H1 (cell line): Measurements from ENCODE around the gene F5. TPM values are rescaled to one million over a fixed set of nuclear protein-coding genes. Genes with fewer than 3 reads are reported as not detected.
A peak's percentile ranks its signal among the peaks of the same experiment; 100 is the strongest.

Source experiments
- CTCF ChIA-PET: fragments of 300-600 bp; sonication (Branson Sonifier 250); formaldehyde crosslinking; loops from one replicate; lab custom pipeline; 2021; ENCODE audit not compliant: partially characterized antibody; lab: Charles Lee
- POLR2A ChIA-PET: fragments of 300-600 bp; sonication (Branson Sonifier 250); formaldehyde crosslinking; loops from one replicate; lab custom pipeline; 2021; ENCODE audit warnings: inconsistent platforms; ENCODE audit not compliant: partially characterized antibody; lab: Charles Lee
- DNase-seq, 2 experiments: peaks; one replicate each; pipeline versions ENCODE4 v3.0.0 to v3.0.0-alpha.2; 2010 to 2022; ENCODE audit warnings: low spot score in 2 of 2, low read depth in 1 of 2, mixed read lengths in 1 of 2
- FAIRE-seq: peaks from 2 replicates; lab custom pipeline; 2011; peaks lifted over from hg19 to GRCh38; lab: Jason Lieb, UNC
- H2AFZ ChIP-seq: 2 replicates; pipeline ENCODE4 v1.8.1; 2012; ENCODE audit warnings: low read length, inconsistent platforms
- H2AK5ac ChIP-seq: 2 replicates; pipeline ENCODE4 v1.6.1; 2013; ENCODE audit warnings: low read depth, low read length
- H2BK120ac ChIP-seq: replicated peaks from 2 replicates; pipeline ENCODE3; 2013; ENCODE audit warnings: low read depth, low read length, inconsistent platforms
- H2BK12ac ChIP-seq: 2 replicates; pipeline ENCODE4 v1.6.1; 2013; ENCODE audit warnings: low read depth, low read length
- H2BK15ac ChIP-seq: 2 replicates; pipeline ENCODE4 v1.6.1; 2013; ENCODE audit warnings: low read length
- H2BK20ac ChIP-seq: 2 replicates; pipeline ENCODE4 v1.6.1; 2013; ENCODE audit warnings: low read length
- H2BK5ac ChIP-seq: 2 replicates; pipeline ENCODE4 v1.6.1; 2013; ENCODE audit warnings: low read depth, low read length
- H3K14ac ChIP-seq: 2 replicates; pipeline ENCODE4 v1.6.1; 2013; ENCODE audit warnings: inconsistent platforms; ENCODE audit not compliant: insufficient read length
- H3K18ac ChIP-seq: 2 replicates; pipeline ENCODE4 v1.6.1; 2013; ENCODE audit warnings: low read length; ENCODE audit errors: extremely low read depth
- H3K23ac ChIP-seq: 2 replicates; pipeline ENCODE4 v1.6.1; 2013; ENCODE audit warnings: inconsistent platforms; ENCODE audit not compliant: insufficient read length
- H3K23me2 ChIP-seq: 2 replicates; pipeline ENCODE4 v1.6.1; 2013; ENCODE audit warnings: low read depth, low read length
- H3K27ac ChIP-seq: 2 replicates; pipeline ENCODE4 v1.6.1; 2011; ENCODE audit warnings: low read depth, low read length, inconsistent platforms
- H3K27me3 ChIP-seq, 4 experiments: replicated peaks in 1 of 4; 1 replicate in 1 of 4; 2 replicates in 3 of 4; pipeline versions ENCODE4 v1.6.1 to v1.8.1; 2011 to 2013; ENCODE audit warnings: low read length in 3 of 4, mild to moderate bottlenecking in 3 of 4, inconsistent platforms in 2 of 4, mixed read lengths in 2 of 4, moderate library complexity in 1 of 4; ENCODE audit not compliant: control insufficient read depth in 3 of 4, insufficient read depth in 3 of 4; ENCODE audit errors: extremely low read depth in 1 of 4
- H3K36me3 ChIP-seq, 4 experiments: 2 replicates each; pipeline versions ENCODE4 v1.6.1 to v1.8.1; 2011 to 2013; ENCODE audit warnings: mild to moderate bottlenecking in 4 of 4, low read length in 3 of 4, moderate library complexity in 2 of 4, control low read depth in 1 of 4, inconsistent platforms in 1 of 4; ENCODE audit not compliant: insufficient read depth in 4 of 4, control insufficient read depth in 2 of 4
- H3K4ac ChIP-seq: replicated peaks from 2 replicates; pipeline ENCODE3; 2013; ENCODE audit warnings: low read length, low read depth, mixed read lengths, inconsistent platforms; ENCODE audit not compliant: insufficient read length
- H3K4me1 ChIP-seq, 4 experiments: replicated peaks in 1 of 4; 1 replicate in 1 of 4; 2 replicates in 3 of 4; pipeline versions ENCODE4 v1.6.1 to v1.8.1; 2011 to 2013; ENCODE audit warnings: low read length in 3 of 4, inconsistent platforms in 2 of 4, mixed read lengths in 1 of 4; ENCODE audit not compliant: insufficient read depth in 4 of 4, control insufficient read depth in 3 of 4
- H3K4me2 ChIP-seq, 2 experiments: 2 replicates each; pipeline versions ENCODE4 v1.6.1 to v1.8.1; 2011 to 2013; ENCODE audit warnings: low read depth in 2 of 2, low read length in 2 of 2, control low read depth in 1 of 2, inconsistent platforms in 1 of 2, mild to moderate bottlenecking in 1 of 2; ENCODE audit not compliant: insufficient read depth in 1 of 2
- H3K4me3 ChIP-seq, 4 experiments: fragments of 200-600, 300-600 bp in 1 of 4; sonication (generic), shearing (Covaris generic), sonication (Bioruptor Twin) in 1 of 4; 2 replicates each; pipeline versions ENCODE4 v1.5.1 to v1.8.1; 2011 to 2016; ENCODE audit warnings: low read length in 4 of 4, low read depth in 3 of 4, control low read depth in 2 of 4, inconsistent platforms in 2 of 4, mild to moderate bottlenecking in 2 of 4, mixed read lengths in 1 of 4, moderate library complexity in 1 of 4; ENCODE audit not compliant: insufficient read depth in 2 of 4; ENCODE audit errors: extremely low read depth in 1 of 4
- H3K56ac ChIP-seq: replicated peaks from 2 replicates; pipeline ENCODE3; 2013; ENCODE audit warnings: low read depth, mild to moderate bottlenecking, mixed read lengths, low read length, inconsistent platforms; ENCODE audit not compliant: insufficient read length
- H3K79me1 ChIP-seq: 2 replicates; pipeline ENCODE4 v1.6.1; 2013; ENCODE audit warnings: low read depth, low read length, control low read depth
- H3K79me2 ChIP-seq, 2 experiments: 2 replicates each; pipeline versions ENCODE4 v1.6.1 to v1.8.1; 2012 to 2013; ENCODE audit warnings: low read length in 2 of 2, mild to moderate bottlenecking in 2 of 2, inconsistent platforms in 1 of 2; ENCODE audit not compliant: insufficient read depth in 2 of 2, control insufficient read depth in 1 of 2
- H3K9ac ChIP-seq, 4 experiments: replicated peaks in 1 of 4; 1 replicate in 1 of 4; 2 replicates in 3 of 4; pipeline versions ENCODE4 v1.6.1 to v1.8.1; 2011 to 2013; ENCODE audit warnings: low read depth in 3 of 4, low read length in 3 of 4, control low read depth in 2 of 4, mild to moderate bottlenecking in 2 of 4, moderate library complexity in 2 of 4, inconsistent platforms in 1 of 4; ENCODE audit errors: extremely low read depth in 1 of 4
- H3K9me3 ChIP-seq, 2 experiments: 2 replicates each; pipeline versions ENCODE4 v1.6.1 to v1.8.1; 2012 to 2013; ENCODE audit warnings: mild to moderate bottlenecking in 2 of 2, moderate library complexity in 2 of 2, control low read depth in 1 of 2, inconsistent platforms in 1 of 2, low read depth in 1 of 2, low read length in 1 of 2, mixed read lengths in 1 of 2; ENCODE audit not compliant: insufficient read depth in 2 of 2
- H4K20me1 ChIP-seq, 2 experiments: replicated peaks in 1 of 2; 2 replicates each; pipeline versions ENCODE3 to v1.8.1; 2011 to 2013; ENCODE audit warnings: inconsistent platforms in 2 of 2, low read length in 2 of 2, mild to moderate bottlenecking in 1 of 2; ENCODE audit not compliant: insufficient read depth in 2 of 2, control insufficient read depth in 1 of 2
- H4K5ac ChIP-seq: 2 replicates; pipeline ENCODE4 v1.6.1; 2013; ENCODE audit warnings: low read length, low read depth, mixed read lengths, inconsistent platforms; ENCODE audit not compliant: insufficient read length
- H4K8ac ChIP-seq: 2 replicates; pipeline ENCODE4 v1.8.0; 2013; ENCODE audit warnings: mild to moderate bottlenecking, moderate library complexity, low read length, inconsistent platforms; ENCODE audit not compliant: insufficient read depth; ENCODE audit errors: extremely low read depth
- H4K91ac ChIP-seq: replicated peaks from 2 replicates; pipeline ENCODE3; 2013; ENCODE audit warnings: low read length, mixed read lengths, inconsistent platforms; ENCODE audit not compliant: insufficient read length
- ASH2L ChIP-seq: fragments of 200-600, 300-600 bp; sonication (generic); IDR thresholded peaks from one replicate; pipeline ENCODE4 v1.7.1; 2017; ENCODE audit warnings: low read length
- BCL11A ChIP-seq, 2 experiments: IDR thresholded peaks; one replicate each; pipeline ENCODE4 v1.6.1; 2011; ENCODE audit warnings: low read depth in 2 of 2, low read length in 2 of 2, mild to moderate bottlenecking in 2 of 2
- CEBPB ChIP-seq: IDR thresholded peaks from 2 replicates; pipeline ENCODE4 v1.6.1; 2012; ENCODE audit warnings: low read depth, low read length
- CREB1 ChIP-seq: IDR thresholded peaks from 2 replicates; pipeline ENCODE4 v1.6.1; 2012; ENCODE audit warnings: inconsistent platforms
- JUND ChIP-seq: IDR thresholded peaks from 2 replicates; pipeline ENCODE4 v1.6.1; 2011; ENCODE audit warnings: mild to moderate bottlenecking, improper control_type of control experiment, low read length
- POLR2AphosphoS5 ChIP-seq: IDR thresholded peaks from 2 replicates; pipeline ENCODE4 v1.6.1; 2011; ENCODE audit warnings: low read depth, low read length
- RBBP5 ChIP-seq: IDR thresholded peaks from 2 replicates; pipeline ENCODE4 v1.7.1; 2012; ENCODE audit warnings: low read depth, mild to moderate bottlenecking, inconsistent platforms, low read length, moderate library complexity, borderline replicate concordance
- SAP30 ChIP-seq: fragments of 300-600 bp; sonication (generic); IDR thresholded peaks from 2 replicates; pipeline ENCODE4 v1.7.1; 2012; ENCODE audit warnings: low read length, moderate library complexity, mild to moderate bottlenecking, inconsistent platforms; ENCODE audit not compliant: insufficient read depth, insufficient replicate concordance
- TAF7 ChIP-seq: optimal IDR thresholded peaks from 2 replicates; pipeline ENCODE3; 2011; ENCODE audit warnings: low read depth, mild to moderate bottlenecking, inconsistent platforms, low read length, moderate library complexity, borderline replicate concordance
- WGBS, 2 experiments: shearing (Covaris generic) in 1 of 2; methylation state at CpG; one replicate each; pipeline versions ENCODE4 v1.1.6 to v1.1.7; 2013 to 2015; ENCODE audit warnings: low lambda C conversion rate in 2 of 2, mixed read lengths in 2 of 2, inconsistent platforms in 1 of 2, low coverage in 1 of 2, missing lambda C conversion rate in 1 of 2; ENCODE audit not compliant: insufficient replicate concordance in 2 of 2, insufficient coverage in 1 of 2, insufficient read length in 1 of 2; ENCODE audit errors: extremely low coverage in 1 of 2, missing lambda C conversion rate in 1 of 2; 5-methylcytosine and 5-hydroxymethylcytosine counted together
- polyA plus RNA-seq, 7 experiments: library from polyadenylated mRNA; depleted of rRNA in 3 of 7; stranded (reverse) in 5 of 7; unstranded in 2 of 7; fragments of >200 nt in 5 of 7; fragments of 200-250 nt in 2 of 7; gene quantifications; 1 replicate in 5 of 7; 2 replicates in 1 of 7; 4 replicates in 1 of 7; pipeline versions ENCODE4 v1.2.1 to v1.2.3, GENCODE V29; 2011 to 2013; ENCODE audit warnings: missing spikeins in 2 of 7, mixed read lengths in 2 of 7
- total RNA-seq: library from RNA; stranded (reverse); fragmentation: NEBNext Ultra II Directional; extraction: Animal tissue kit (Norgen Biotek cat#: 25700); gene quantifications from 2 replicates; pipeline ENCODE4 v1.2.1, GENCODE V29; 2021
- TF ChIP-seq, protein P1 (sequence below): IDR thresholded peaks from 2 replicates; pipeline ENCODE4 v1.6.1; 2012; ENCODE audit warnings: inconsistent platforms

The F5 gene
- total and polyA plus RNA-seq, 2 of the 8 experiments (the other 6 are each of a cell fraction or from before 2014, with no cell fraction given) = 0.04 to 0.06 TPM

- H3K79me1 ChIP-seq = peaks cover 9% of the 10 kb centered on the region
- H4K8ac ChIP-seq = peak overlapping the region; percentile 94
- WGBS, 2 experiments = 16% methylated on average over 15 of the region's 15 CpGs; no CpG with 5 or more reads in 1 of the 2 experiments
- ChIA-PET CTCF (interaction anchor here (1.5 kb wide), 1 partner anchor 12 kb away, joined by 5 read pairs; no protein-coding TSS in a partner anchor), POLR2A (interaction anchor here (1.0 to 1.6 kb wide), 6 partner anchors 15 to 117 kb away, joined by 3 to 6 read pairs (median 3); partner anchors contain the start of genes BLZF1 and NME7)
- no peak overlapping the region for H2BK120ac ChIP-seq
- peak overlapping the region; percentile 82 to 91 (median 84) for H3K4me3 ChIP-seq
- H3K4ac ChIP-seq = no peak overlapping the region
- no peak overlapping the region for H2BK12ac ChIP-seq
- no peak overlapping the region; the same call in 1 of the 2 replicates for H2AK5ac ChIP-seq
- no peak overlapping the region for H2BK15ac ChIP-seq
- 0 out of 2 replicates have a peak overlapping the region, but pooled peaks have one; percentile 49 for H3K18ac ChIP-seq
- peak overlapping the region; percentile 61; the same call in 1 of the 2 replicates for H2BK5ac ChIP-seq
- H2BK20ac ChIP-seq = no peak overlapping the region
- no peak overlapping the region for H3K14ac ChIP-seq
- H4K20me1 ChIP-seq = peaks cover 0 to 7% of the 10 kb centered on the region in 2 experiments
- H3K9ac ChIP-seq = peak overlapping the region; percentile 76 to 91 (median 83)
- no peaks in the 10 kb centered on the region for H3K36me3 ChIP-seq
- H2AFZ ChIP-seq = 0 out of 2 replicates have a peak overlapping the region, but pooled peaks have one; percentile 16
- DNase-seq (no peak), FAIRE-seq (no peak)
- H3K23me2 ChIP-seq = peaks cover 12% of the 10 kb centered on the region
- peak overlapping the region; percentile 88 to 94 for H3K4me2 ChIP-seq
- peak; percentile 90 for TF ChIP-seq SAP30
- TF ChIP-seq CREB1 = 0 out of 2 replicates have a peak, but pooled peaks have one; percentile 15
- no peak for TF ChIP-seq RBBP5
- TF ChIP-seq ASH2L = peak; percentile 23
- TF ChIP-seq, protein P1, sequence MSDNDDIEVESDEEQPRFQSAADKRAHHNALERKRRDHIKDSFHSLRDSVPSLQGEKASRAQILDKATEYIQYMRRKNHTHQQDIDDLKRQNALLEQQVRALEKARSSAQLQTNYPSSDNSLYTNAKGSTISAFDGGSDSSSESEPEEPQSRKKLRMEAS = peak; percentile 78
- TF ChIP-seq POLR2AphosphoS5 = 0 out of 2 replicates have a peak, but pooled peaks have one; percentile 31
- no peak for TF ChIP-seq TAF7
- no peak for TF ChIP-seq JUND
- no peak for TF ChIP-seq CEBPB
- TF ChIP-seq BCL11A (IDR thresholded peaks at IDR 0.05; ENCODE audit: low read depth in 2 of 2, low read length in 2 of 2) = no peak
- peaks cover 0 to 25% (median 10%) of the 10 kb centered on the region in 4 experiments; a peak in 4 of 7 replicates for H3K4me1 ChIP-seq
- H3K56ac ChIP-seq = peak overlapping the region; percentile 72
- no peaks in the 10 kb centered on the region for H3K27me3 ChIP-seq
- H3K79me2 ChIP-seq = peaks cover 10 to 52% of the 10 kb centered on the region in 2 experiments; a peak in 3 of 4 replicates
- H4K5ac ChIP-seq = no peak overlapping the region
- H3K27ac ChIP-seq = peak overlapping the region; percentile 78; the same call in 1 of the 2 replicates
- H3K23ac ChIP-seq = no peak overlapping the region
- H3K9me3 ChIP-seq = no peaks in the 10 kb centered on the region
- no peak overlapping the region for H4K91ac ChIP-seq
These were observed 101.4 kb downstream of the F5 start for GRCh38 chr1:169484683-169485430.
